ENCODE data around the gene ARPC5L. TPM values are rescaled to one million over a fixed set of nuclear protein-coding genes. Genes with fewer than 3 reads are reported as not detected.

ARPC5L gene
- total and polyA plus RNA-seq, 2 of the 13 experiments (the other 11 are each of a cell fraction or from before 2014, with no cell fraction given) = 29.9 to 33.8 TPM

- TF ChIP-seq LCORL (IDR thresholded peaks at IDR 0.05) = no peak
- TF ChIP-seq LCORL (CRISPR knock-in tag; IDR thresholded peaks at IDR 0.05) = no peak; the same call in 1 of the 2 replicates
- peak; percentile 71; the same call in 1 of the 2 replicates for TF ChIP-seq ZBTB7A (CRISPR knock-in tag; IDR thresholded peaks at IDR 0.05)
- TF ChIP-seq ZBTB21 (CRISPR knock-in tag; IDR thresholded peaks at IDR 0.05) = peak; percentile 38; the same call in 1 of the 2 replicates
- TF ChIP-seq ZNF567 (CRISPR knock-in tag; IDR thresholded peaks at IDR 0.05; ENCODE audit: borderline replicate concordance) = no peak
- TF ChIP-seq ZNF160 (CRISPR knock-in tag; IDR thresholded peaks at IDR 0.05) = peak; percentile 43; the same call in 1 of the 2 replicates
- peak; percentile 58; the same call in 1 of the 2 replicates for TF ChIP-seq HIC2 (CRISPR knock-in tag; IDR thresholded peaks at IDR 0.05; ENCODE audit: low read depth)
- 0 out of 2 replicates have a peak, but pooled peaks have one; percentile 19 for TF ChIP-seq ZNF451 (CRISPR knock-in tag; IDR thresholded peaks at IDR 0.05)
- peak; percentile 94 for TF ChIP-seq SALL2 (CRISPR knock-in tag; IDR thresholded peaks at IDR 0.05)
- 0 out of 2 replicates have a peak, but pooled peaks have one; percentile 36 for TF ChIP-seq ZMYM2 (CRISPR knock-in tag; IDR thresholded peaks at IDR 0.05)
- peak; percentile 90 for TF ChIP-seq THAP11 (CRISPR knock-in tag; IDR thresholded peaks at IDR 0.05)
- peak; percentile 49; the same call in 1 of the 2 replicates for TF ChIP-seq ZNF260 (CRISPR knock-in tag; IDR thresholded peaks at IDR 0.05; ENCODE audit: borderline replicate concordance, low read depth)
- no peak for TF ChIP-seq SUZ12 (IDR thresholded peaks at IDR 0.05; ENCODE audit: low read depth, low read length)
- no peak for TF ChIP-seq SRF (IDR thresholded peaks at IDR 0.05; ENCODE audit: low read depth, low read length)
- TF ChIP-seq ZNF337 (CRISPR knock-in tag; IDR thresholded peaks at IDR 0.05; ENCODE audit: borderline replicate concordance, low read depth) = peak; percentile 83; the same call in 1 of the 2 replicates
- TF ChIP-seq BATF2 (CRISPR knock-in tag; IDR thresholded peaks at IDR 0.05) = peak; percentile 82; the same call in 1 of the 2 replicates
- peak; percentile 74; the same call in 1 of the 2 replicates for TF ChIP-seq ZNF564 (CRISPR knock-in tag; IDR thresholded peaks at IDR 0.05)
- TF ChIP-seq CREM (IDR thresholded peaks at IDR 0.05) = peak; percentile 38; the same call in 1 of the 2 replicates
- TF ChIP-seq CREM (CRISPR knock-in tag; IDR thresholded peaks at IDR 0.05) = no peak
- TF ChIP-seq ZBTB26 (CRISPR knock-in tag; IDR thresholded peaks at IDR 0.05; ENCODE audit: borderline replicate concordance) = peak; percentile 51; the same call in 1 of the 2 replicates
- TF ChIP-seq ZBTB25 (CRISPR knock-in tag; IDR thresholded peaks at IDR 0.05) = 0 out of 2 replicates have a peak, but pooled peaks have one; percentile 62
- peak; percentile 70 for TF ChIP-seq ZMAT3 (CRISPR knock-in tag; conservative IDR thresholded peaks at IDR 0.05)
- TF ChIP-seq MXD3 (CRISPR knock-in tag; IDR thresholded peaks at IDR 0.05) = peak; percentile 81
- TF ChIP-seq CHD2 (IDR thresholded peaks at IDR 0.05; ENCODE audit: low read depth, low read length) = 0 out of 2 replicates have a peak, but pooled peaks have one; percentile 53
- peak; percentile 59; the same call in 1 of the 2 replicates for TF ChIP-seq RXRB (CRISPR knock-in tag; IDR thresholded peaks at IDR 0.05; ENCODE audit: borderline replicate concordance)
Observed at GRCh38 chr9:124861342-124862229, at the start of gene ARPC5L, which contains the start of gene RPL35 (continued).
